K562 (cell line): Measurements from ENCODE around the gene TOMM40L. TPM values are rescaled to one million over a fixed set of nuclear protein-coding genes. Genes with fewer than 3 reads are reported as not detected.

ENCODE experiments used
- BRF1 ChIP-seq: IDR thresholded peaks from 3 replicates; pipeline ENCODE4 v1.6.1; 2011; ENCODE audit warnings: borderline replicate concordance, mild to moderate bottlenecking; ENCODE audit not compliant: insufficient read length; ENCODE audit errors: extremely low read depth
- GABPA ChIP-seq: fragments of 200-800 bp; sonication (Bioruptor generic); conservative IDR thresholded peaks from 2 replicates; pipeline ENCODE4 v1.6.1; 2016; ENCODE audit warnings: low read depth, missing genetic modification characterization, missing compliant biosample characterization
- KAT7 ChIP-seq: sonication (generic); formaldehyde crosslinking; IDR thresholded peaks from 2 replicates; pipeline ENCODE4 v1.8.0; 2022; ENCODE audit warnings: missing genetic modification reagents, mild to moderate bottlenecking, borderline replicate concordance
- NUFIP1 ChIP-seq: fragments of 450-650 bp; IDR thresholded peaks from 2 replicates; pipeline ENCODE4 v1.6.1; 2018; ENCODE audit not compliant: partially characterized antibody
- RBBP5 ChIP-seq: fragments of 200-600 bp; sonication (generic); IDR thresholded peaks from 2 replicates; pipeline ENCODE4 v1.6.1; 2012; ENCODE audit warnings: borderline replicate concordance, mild to moderate bottlenecking, low read length, control low read depth, inconsistent platforms; ENCODE audit not compliant: insufficient read depth, poor library complexity, severe bottlenecking
- RFX5 ChIP-seq: IDR thresholded peaks from 2 replicates; pipeline ENCODE4 v1.6.1; 2011; ENCODE audit warnings: low read depth, mild to moderate bottlenecking, improper control_type of control experiment, low read length
- SPI1 ChIP-seq: IDR thresholded peaks from 2 replicates; pipeline ENCODE4 v1.6.1; 2011; ENCODE audit warnings: low read depth, low read length, control low read depth, borderline replicate concordance
- polyA plus RNA-seq, 8 experiments: library from polyadenylated mRNA; depleted of rRNA in 4 of 8; stranded (reverse) in 5 of 8; unstranded in 3 of 8; fragments of >200 nt; fragmentation: Nextera tagmentation in 2 of 8; fragmentation: Illumina TruSeq in 1 of 8; extraction: Ambion mirVana in 2 of 8; extraction: Trizol in 1 of 8; gene quantifications; 2 replicates each; pipeline versions ENCODE4 v1.2.1 to v1.2.3, GENCODE V29; 2011 to 2014; ENCODE audit warnings: inconsistent platforms in 1 of 8, missing spikeins in 1 of 8
- total RNA-seq, 7 experiments: library from RNA; depleted of rRNA in 6 of 7; stranded (reverse); fragments of >200 nt in 6 of 7; fragmentation: Illumina TruSeq in 2 of 7; extraction: Trizol in 2 of 7; gene quantifications; 2 replicates each; pipeline versions ENCODE4 v1.2.1 to v1.2.3, GENCODE V29; 2011 to 2021; ENCODE audit warnings: low replicate concordance in 1 of 7
- TF ChIP-seq, protein P1 (sequence below): sonication (generic); formaldehyde crosslinking; IDR thresholded peaks from 2 replicates; pipeline ENCODE4 v1.8.1; 2023; ENCODE audit warnings: mild to moderate bottlenecking, missing genetic modification reagents, moderate library complexity
- TF ChIP-seq, protein P2 (sequence below), 3 experiments: fragments of 200-800 bp in 1 of 3; fragments of 250-450 bp in 1 of 3; fragments of 450-650 bp in 1 of 3; sonication (Bioruptor Pico) in 1 of 3; sonication (Bioruptor generic) in 1 of 3; formaldehyde crosslinking in 1 of 3; IDR thresholded peaks; 2 replicates each; pipeline versions ENCODE4 v1.6.1 to v1.8.0; 2016 to 2022; ENCODE audit warnings: mild to moderate bottlenecking in 2 of 3, missing genetic modification characterization in 2 of 3, missing compliant biosample characterization in 1 of 3, moderate library complexity in 1 of 3
- TF ChIP-seq, protein P3 (sequence below): fragments of 450-650 bp; IDR thresholded peaks from 2 replicates; pipeline ENCODE4 v1.6.1; 2016; ENCODE audit warnings: borderline replicate concordance
- TF ChIP-seq, protein P4 (sequence below): sonication (generic); formaldehyde crosslinking; IDR thresholded peaks from 2 replicates; pipeline ENCODE4 v1.8.0; 2022; ENCODE audit warnings: mild to moderate bottlenecking, missing genetic modification reagents

Gene TOMM40L
- total and polyA plus RNA-seq, 9 of the 15 experiments (the other 6 are each of a cell fraction or from before 2014, with no cell fraction given): 9.6 to 33.6 (median 25.2) TPM

DNA sequence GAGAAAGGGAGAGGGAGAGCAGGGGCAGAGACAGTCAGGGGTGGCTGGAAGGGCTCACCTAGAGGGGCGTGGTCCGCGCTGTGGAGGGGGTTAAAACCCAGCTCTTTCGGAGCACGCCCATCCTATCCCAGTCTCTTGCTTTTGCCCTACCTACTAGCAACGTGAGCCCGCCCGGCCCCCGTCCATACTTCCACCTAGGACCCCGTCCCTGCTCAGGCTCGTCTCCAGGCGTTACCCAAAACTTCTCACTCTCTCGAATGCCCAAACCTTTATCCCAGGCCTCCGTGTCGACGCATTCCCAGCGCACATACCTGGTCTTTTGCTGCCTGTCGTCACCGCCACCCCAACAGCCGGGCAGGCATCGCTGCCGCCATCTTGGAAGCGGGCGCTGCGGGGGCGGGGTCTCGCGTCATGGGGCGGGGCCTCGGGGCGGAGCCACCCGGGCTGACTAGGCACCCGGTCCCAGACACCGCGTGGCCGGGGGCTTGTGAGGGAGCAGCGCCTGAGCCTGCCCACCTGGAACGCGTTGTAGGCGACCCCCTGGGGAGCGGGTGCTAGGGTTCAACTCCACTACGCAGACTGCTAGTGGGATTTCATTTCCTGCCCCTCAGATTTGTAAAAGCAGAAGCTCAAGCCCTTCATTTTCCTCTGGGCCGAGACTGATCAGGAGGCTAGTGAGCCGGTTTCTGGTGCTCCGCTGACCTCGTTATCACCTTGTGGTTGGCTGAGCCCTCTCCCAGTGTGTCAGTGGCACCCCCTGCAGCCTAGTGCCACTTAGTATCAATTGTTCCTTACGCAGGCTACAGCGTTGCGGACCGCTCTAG lies 48.5 kb upstream of the TOMM40L start, which contains the start of gene B4GALT3 (continued):
- peak; percentile 47 for TF ChIP-seq RBBP5
- TF ChIP-seq, protein P1, sequence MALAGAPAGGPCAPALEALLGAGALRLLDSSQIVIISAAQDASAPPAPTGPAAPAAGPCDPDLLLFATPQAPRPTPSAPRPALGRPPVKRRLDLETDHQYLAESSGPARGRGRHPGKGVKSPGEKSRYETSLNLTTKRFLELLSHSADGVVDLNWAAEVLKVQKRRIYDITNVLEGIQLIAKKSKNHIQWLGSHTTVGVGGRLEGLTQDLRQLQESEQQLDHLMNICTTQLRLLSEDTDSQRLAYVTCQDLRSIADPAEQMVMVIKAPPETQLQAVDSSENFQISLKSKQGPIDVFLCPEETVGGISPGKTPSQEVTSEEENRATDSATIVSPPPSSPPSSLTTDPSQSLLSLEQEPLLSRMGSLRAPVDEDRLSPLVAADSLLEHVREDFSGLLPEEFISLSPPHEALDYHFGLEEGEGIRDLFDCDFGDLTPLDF (CRISPR knock-in tag): peak; percentile 65; the same call in 1 of the 2 replicates
- TF ChIP-seq RFX5: no peak
- TF ChIP-seq, protein P2, sequence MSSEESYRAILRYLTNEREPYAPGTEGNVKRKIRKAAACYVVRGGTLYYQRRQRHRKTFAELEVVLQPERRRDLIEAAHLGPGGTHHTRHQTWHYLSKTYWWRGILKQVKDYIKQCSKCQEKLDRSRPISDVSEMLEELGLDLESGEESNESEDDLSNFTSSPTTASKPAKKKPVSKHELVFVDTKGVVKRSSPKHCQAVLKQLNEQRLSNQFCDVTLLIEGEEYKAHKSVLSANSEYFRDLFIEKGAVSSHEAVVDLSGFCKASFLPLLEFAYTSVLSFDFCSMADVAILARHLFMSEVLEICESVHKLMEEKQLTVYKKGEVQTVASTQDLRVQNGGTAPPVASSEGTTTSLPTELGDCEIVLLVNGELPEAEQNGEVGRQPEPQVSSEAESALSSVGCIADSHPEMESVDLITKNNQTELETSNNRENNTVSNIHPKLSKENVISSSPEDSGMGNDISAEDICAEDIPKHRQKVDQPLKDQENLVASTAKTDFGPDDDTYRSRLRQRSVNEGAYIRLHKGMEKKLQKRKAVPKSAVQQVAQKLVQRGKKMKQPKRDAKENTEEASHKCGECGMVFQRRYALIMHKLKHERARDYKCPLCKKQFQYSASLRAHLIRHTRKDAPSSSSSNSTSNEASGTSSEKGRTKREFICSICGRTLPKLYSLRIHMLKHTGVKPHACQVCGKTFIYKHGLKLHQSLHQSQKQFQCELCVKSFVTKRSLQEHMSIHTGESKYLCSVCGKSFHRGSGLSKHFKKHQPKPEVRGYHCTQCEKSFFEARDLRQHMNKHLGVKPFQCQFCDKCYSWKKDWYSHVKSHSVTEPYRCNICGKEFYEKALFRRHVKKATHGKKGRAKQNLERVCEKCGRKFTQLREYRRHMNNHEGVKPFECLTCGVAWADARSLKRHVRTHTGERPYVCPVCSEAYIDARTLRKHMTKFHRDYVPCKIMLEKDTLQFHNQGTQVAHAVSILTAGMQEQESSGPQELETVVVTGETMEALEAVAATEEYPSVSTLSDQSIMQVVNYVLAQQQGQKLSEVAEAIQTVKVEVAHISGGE (CRISPR knock-in tag; IDR thresholded peaks at IDR 0.05): peak in 1 of 3 experiments; percentile 71; a peak in 2 of 6 replicates
- 0 out of 2 replicates have a peak, but pooled peaks have one; percentile 32 for TF ChIP-seq KAT7
- 0 out of 2 replicates have a peak, but pooled peaks have one; percentile 35 for TF ChIP-seq GABPA (tag)
- TF ChIP-seq SPI1: no peak
- no peak for TF ChIP-seq BRF1
- TF ChIP-seq, protein P3, sequence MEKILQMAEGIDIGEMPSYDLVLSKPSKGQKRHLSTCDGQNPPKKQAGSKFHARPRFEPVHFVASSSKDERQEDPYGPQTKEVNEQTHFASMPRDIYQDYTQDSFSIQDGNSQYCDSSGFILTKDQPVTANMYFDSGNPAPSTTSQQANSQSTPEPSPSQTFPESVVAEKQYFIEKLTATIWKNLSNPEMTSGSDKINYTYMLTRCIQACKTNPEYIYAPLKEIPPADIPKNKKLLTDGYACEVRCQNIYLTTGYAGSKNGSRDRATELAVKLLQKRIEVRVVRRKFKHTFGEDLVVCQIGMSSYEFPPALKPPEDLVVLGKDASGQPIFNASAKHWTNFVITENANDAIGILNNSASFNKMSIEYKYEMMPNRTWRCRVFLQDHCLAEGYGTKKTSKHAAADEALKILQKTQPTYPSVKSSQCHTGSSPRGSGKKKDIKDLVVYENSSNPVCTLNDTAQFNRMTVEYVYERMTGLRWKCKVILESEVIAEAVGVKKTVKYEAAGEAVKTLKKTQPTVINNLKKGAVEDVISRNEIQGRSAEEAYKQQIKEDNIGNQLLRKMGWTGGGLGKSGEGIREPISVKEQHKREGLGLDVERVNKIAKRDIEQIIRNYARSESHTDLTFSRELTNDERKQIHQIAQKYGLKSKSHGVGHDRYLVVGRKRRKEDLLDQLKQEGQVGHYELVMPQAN: peak; percentile 91
- TF ChIP-seq NUFIP1: no peak
- TF ChIP-seq, protein P4, sequence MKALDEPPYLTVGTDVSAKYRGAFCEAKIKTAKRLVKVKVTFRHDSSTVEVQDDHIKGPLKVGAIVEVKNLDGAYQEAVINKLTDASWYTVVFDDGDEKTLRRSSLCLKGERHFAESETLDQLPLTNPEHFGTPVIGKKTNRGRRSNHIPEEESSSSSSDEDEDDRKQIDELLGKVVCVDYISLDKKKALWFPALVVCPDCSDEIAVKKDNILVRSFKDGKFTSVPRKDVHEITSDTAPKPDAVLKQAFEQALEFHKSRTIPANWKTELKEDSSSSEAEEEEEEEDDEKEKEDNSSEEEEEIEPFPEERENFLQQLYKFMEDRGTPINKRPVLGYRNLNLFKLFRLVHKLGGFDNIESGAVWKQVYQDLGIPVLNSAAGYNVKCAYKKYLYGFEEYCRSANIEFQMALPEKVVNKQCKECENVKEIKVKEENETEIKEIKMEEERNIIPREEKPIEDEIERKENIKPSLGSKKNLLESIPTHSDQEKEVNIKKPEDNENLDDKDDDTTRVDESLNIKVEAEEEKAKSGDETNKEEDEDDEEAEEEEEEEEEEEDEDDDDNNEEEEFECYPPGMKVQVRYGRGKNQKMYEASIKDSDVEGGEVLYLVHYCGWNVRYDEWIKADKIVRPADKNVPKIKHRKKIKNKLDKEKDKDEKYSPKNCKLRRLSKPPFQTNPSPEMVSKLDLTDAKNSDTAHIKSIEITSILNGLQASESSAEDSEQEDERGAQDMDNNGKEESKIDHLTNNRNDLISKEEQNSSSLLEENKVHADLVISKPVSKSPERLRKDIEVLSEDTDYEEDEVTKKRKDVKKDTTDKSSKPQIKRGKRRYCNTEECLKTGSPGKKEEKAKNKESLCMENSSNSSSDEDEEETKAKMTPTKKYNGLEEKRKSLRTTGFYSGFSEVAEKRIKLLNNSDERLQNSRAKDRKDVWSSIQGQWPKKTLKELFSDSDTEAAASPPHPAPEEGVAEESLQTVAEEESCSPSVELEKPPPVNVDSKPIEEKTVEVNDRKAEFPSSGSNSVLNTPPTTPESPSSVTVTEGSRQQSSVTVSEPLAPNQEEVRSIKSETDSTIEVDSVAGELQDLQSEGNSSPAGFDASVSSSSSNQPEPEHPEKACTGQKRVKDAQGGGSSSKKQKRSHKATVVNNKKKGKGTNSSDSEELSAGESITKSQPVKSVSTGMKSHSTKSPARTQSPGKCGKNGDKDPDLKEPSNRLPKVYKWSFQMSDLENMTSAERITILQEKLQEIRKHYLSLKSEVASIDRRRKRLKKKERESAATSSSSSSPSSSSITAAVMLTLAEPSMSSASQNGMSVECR (CRISPR knock-in tag): peak; percentile 83
